22Rv1 (cell line): ENCODE data around the gene ZRANB2.

Experiments used
- ZFX ChIP-seq: fragments of 450-650 bp; IDR thresholded peaks from 2 replicates; pipeline ENCODE4 v1.6.1; 2017; ENCODE audit warnings: antibody characterized with exemption, borderline replicate concordance
- TF ChIP-seq, protein P1 (sequence below): fragments of 450-650 bp; IDR thresholded peaks from 2 replicates; pipeline ENCODE4 v1.5.1; 2017; ENCODE audit warnings: mild to moderate bottlenecking

DNA sequence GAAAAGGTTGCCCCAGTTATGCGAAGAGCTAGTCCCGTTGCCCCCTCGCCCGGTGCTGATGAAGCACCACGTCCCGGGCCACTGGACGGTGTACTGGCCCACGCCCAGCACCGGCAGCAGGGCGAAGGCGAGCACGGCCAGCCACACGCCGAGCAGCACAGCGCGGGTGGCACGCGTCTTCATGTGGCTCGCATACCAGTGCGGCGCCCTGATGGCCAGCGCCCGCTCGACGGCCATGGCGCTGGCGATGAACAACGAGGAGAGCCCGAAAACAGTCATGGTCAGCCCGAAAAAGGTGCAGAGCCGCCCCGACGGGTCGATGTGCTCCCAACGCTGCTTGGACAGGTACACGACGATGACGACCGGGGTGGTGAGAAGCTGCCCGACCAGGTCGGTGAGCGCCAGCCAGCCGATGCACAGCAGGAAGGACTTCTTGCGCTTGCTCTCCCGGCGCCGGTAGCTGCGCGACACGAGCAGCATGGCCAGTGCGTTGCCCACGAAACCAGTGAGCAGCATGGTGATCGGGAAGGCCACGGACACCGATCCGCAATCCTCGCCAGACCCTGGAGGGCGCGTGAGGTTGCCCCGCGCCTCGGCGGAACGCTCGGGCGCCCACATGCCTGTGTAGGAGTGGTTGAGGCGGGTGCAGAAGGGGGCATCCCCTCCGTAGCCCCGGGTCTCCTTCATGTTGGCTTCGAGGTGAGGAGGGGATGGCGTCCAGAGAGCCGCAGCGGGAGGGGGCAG lies 33.8 kb downstream of the ZRANB2 start:
- TF ChIP-seq, protein P1, sequence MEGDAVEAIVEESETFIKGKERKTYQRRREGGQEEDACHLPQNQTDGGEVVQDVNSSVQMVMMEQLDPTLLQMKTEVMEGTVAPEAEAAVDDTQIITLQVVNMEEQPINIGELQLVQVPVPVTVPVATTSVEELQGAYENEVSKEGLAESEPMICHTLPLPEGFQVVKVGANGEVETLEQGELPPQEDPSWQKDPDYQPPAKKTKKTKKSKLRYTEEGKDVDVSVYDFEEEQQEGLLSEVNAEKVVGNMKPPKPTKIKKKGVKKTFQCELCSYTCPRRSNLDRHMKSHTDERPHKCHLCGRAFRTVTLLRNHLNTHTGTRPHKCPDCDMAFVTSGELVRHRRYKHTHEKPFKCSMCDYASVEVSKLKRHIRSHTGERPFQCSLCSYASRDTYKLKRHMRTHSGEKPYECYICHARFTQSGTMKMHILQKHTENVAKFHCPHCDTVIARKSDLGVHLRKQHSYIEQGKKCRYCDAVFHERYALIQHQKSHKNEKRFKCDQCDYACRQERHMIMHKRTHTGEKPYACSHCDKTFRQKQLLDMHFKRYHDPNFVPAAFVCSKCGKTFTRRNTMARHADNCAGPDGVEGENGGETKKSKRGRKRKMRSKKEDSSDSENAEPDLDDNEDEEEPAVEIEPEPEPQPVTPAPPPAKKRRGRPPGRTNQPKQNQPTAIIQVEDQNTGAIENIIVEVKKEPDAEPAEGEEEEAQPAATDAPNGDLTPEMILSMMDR, result no peak
- TF ChIP-seq ZFX, result no peak
